HG02571 (cell line): ENCODE measurements around the gene ICE1.
"Not testable (repeated sequence)": the region's sequence is repeated elsewhere in the genome, so short reads cannot be mapped to it uniquely, and the experiment has no call there.

Source experiments
- ATAC-seq: cut with Tn5 transposase; IDR thresholded peaks from one replicate; pipeline ENCODE4 v1.9.1; 2021; ENCODE audit warnings: mild to moderate bottlenecking, moderate library complexity; ENCODE audit not compliant: unreplicated experiment

ICE1 gene

GRCh38 chr5:5487585-5488360 is 65.3 kb downstream of the ICE1 start:
- no peak for ATAC-seq

GRCh38 chr5:5490774-5491347 is 68.4 kb downstream of the ICE1 start:
- ATAC-seq, result no peak

- ATAC-seq, result no peak
Observed at GRCh38 chr5:5492087-5492933, 69.8 kb downstream of the ICE1 start.

GRCh38 chr5:5492934-5493271 is 70.4 kb downstream of the ICE1 start:
- ATAC-seq, result not testable (repeated sequence)

- peak; percentile 71 for ATAC-seq
Observed at GRCh38 chr5:5494489-5495402, 72.3 kb downstream of the ICE1 start.

GRCh38 chr5:5497152-5497788 is 74.8 kb downstream of the ICE1 start:
- no peak for ATAC-seq

GRCh38 chr5:5499442-5499841 is 77.0 kb downstream of the ICE1 start:
- ATAC-seq, result no peak

- no peak for ATAC-seq
Observed at GRCh38 chr5:5504325-5504724, 81.8 kb downstream of the ICE1 start.

GRCh38 chr5:5505815-5506214 is 83.3 kb downstream of the ICE1 start:
- ATAC-seq, result no peak

- no peak for ATAC-seq
Observed at GRCh38 chr5:5508391-5508790, 85.9 kb downstream of the ICE1 start.

- no peak for ATAC-seq
Observed at GRCh38 chr5:5511904-5512416, 89.5 kb downstream of the ICE1 start.

GRCh38 chr5:5512543-5512942 is 90.1 kb downstream of the ICE1 start:
- ATAC-seq, result no peak

- not testable (repeated sequence) for ATAC-seq
Observed at GRCh38 chr5:5520622-5521021, 98.1 kb downstream of the ICE1 start.

- ATAC-seq, result no peak
Observed at GRCh38 chr5:5521029-5521428, 98.6 kb downstream of the ICE1 start.

GRCh38 chr5:5521478-5521877 is 99.0 kb downstream of the ICE1 start:
- no peak for ATAC-seq

- ATAC-seq, result no peak
Observed at GRCh38 chr5:5522336-5522735, 99.9 kb downstream of the ICE1 start.

GRCh38 chr5:5523066-5523505 is 100.6 kb downstream of the ICE1 start:
- peak; percentile 71 for ATAC-seq

GRCh38 chr5:5524327-5524726 is 101.8 kb downstream of the ICE1 start:
- no peak for ATAC-seq

- ATAC-seq, result no peak
Observed at GRCh38 chr5:5531371-5531770, 108.9 kb downstream of the ICE1 start.
